T47D (cell line): ENCODE measurements around the gene ZNF669.
"Not testable (repeated sequence)": the region's sequence is repeated elsewhere in the genome, so short reads cannot be mapped to it uniquely, and the experiment has no call there.

ENCODE experiments used
- DNase-seq, 2 experiments: peaks; one replicate each; pipeline versions ENCODE4 v3.0.0 to v3.0.0-alpha.2; 2011 to 2012; ENCODE audit warnings: low read depth in 1 of 2, low spot score in 1 of 2
- JUND ChIP-seq: IDR thresholded peaks from 2 replicates; pipeline ENCODE4 v1.6.1; 2012; ENCODE audit warnings: low read depth
- in situ Hi-C: cut with HindIII; loops from 2 replicates; pipeline ENCODE4 v1.10.0; 2016; ENCODE audit warnings: low sequenced_read_pairs, low pct_unique_long_range_greater_than_20kb

Gene ZNF669

GRCh38 chr1:247103859-247104591, at the start of gene ZNF669:
Gene ZNF669 (minus strand): TSS chr1:247104356. CDS start chr1:247104199, 157 bp downstream.
- in situ Hi-C loops: no loop called here
- DNase-seq: peak; percentile 73 to 99
- TF ChIP-seq JUND: peak; percentile 23; the same call in 1 of the 2 replicates

GRCh38 chr1:247147781-247148180, 43.6 kb upstream of the ZNF669 start:
- no peak for DNase-seq
- no peak for TF ChIP-seq JUND
- in situ Hi-C loops: no loop called here

- in situ Hi-C loops, DNase-seq: not testable (repeated sequence)
These were observed 43.0 kb upstream of the ZNF669 start for GRCh38 chr1:247147120-247147519.

- DNase-seq: peak in 1 of 2 experiments; percentile 18
- no peak for TF ChIP-seq JUND
- in situ Hi-C loops: no loop called here
These were observed 42.5 kb upstream of the ZNF669 start for GRCh38 chr1:247146671-247147070.

- no peak for TF ChIP-seq JUND
- DNase-seq: no peak
- in situ Hi-C loops: no loop called here
These were observed 41.1 kb upstream of the ZNF669 start for GRCh38 chr1:247145279-247145678.

GRCh38 chr1:247139557-247139956, 35.4 kb upstream of the ZNF669 start:
- in situ Hi-C loops, DNase-seq: not testable (repeated sequence)

- in situ Hi-C loops: no loop called here
- DNase-seq: no peak
- no peak for TF ChIP-seq JUND
These were observed 27.1 kb upstream of the ZNF669 start for GRCh38 chr1:247131236-247131635.

- DNase-seq, in situ Hi-C loops: not testable (repeated sequence)
These were observed 23.5 kb upstream of the ZNF669 start for GRCh38 chr1:247127519-247128282.

GRCh38 chr1:247126601-247127000, 22.4 kb upstream of the ZNF669 start:
- in situ Hi-C loops, DNase-seq: not testable (repeated sequence)

- DNase-seq, in situ Hi-C loops: not testable (repeated sequence)
These were observed 22.0 kb upstream of the ZNF669 start for GRCh38 chr1:247126166-247126565.

GRCh38 chr1:247121382-247121781, 17.2 kb upstream of the ZNF669 start:
- in situ Hi-C loops: no loop called here
- DNase-seq: no peak
- no peak for TF ChIP-seq JUND

GRCh38 chr1:247120408-247120668, 16.2 kb upstream of the ZNF669 start:
- in situ Hi-C loops, DNase-seq: not testable (repeated sequence)

- in situ Hi-C loops: no loop called here
- TF ChIP-seq JUND: no peak
- no peak for DNase-seq
These were observed 15.6 kb upstream of the ZNF669 start for GRCh38 chr1:247119600-247120407.
